ENCODE results near the gene OR7E24. TPM values are rescaled to one million over a fixed set of nuclear protein-coding genes. Genes with fewer than 3 reads are reported as not detected.
A peak's percentile ranks its signal among the peaks of the same experiment; 100 is the strongest.

OR7E24 gene
- total RNA-seq (not detected), polyA plus RNA-seq (not detected)
- long read RNA-seq, donor 1: 0 reads
- long read RNA-seq, donor 2: 0 reads
- long read RNA-seq, donor 3: 0 reads
- long read RNA-seq, donor 4: 0 reads
- long read RNA-seq, donor 5: 0 reads

DNA sequence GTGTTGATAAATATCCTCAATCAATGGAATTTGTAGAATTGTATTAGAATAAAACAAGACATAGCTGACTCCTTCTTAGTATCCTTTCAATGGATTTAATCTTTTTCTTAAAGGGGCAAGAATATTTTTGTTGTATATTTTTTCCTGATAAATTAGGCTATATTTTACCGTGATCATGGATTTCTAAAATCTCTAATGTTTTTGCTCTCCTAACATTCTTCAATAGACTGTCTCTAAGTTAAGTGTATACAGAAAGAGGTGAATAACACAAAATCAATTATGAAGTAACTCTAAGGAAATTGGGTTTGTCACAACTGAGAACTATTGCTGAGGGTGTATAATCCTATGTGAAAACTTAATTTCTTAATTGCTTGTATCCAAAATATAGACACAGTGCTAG, at the start of gene OR7E24:
Gene OR7E24 (plus strand): TSS at position 301 of the 400 bp plus-strand sequence. CDS start 114 bp downstream, outside the sequence.
- TF ChIP-seq, protein P1, sequence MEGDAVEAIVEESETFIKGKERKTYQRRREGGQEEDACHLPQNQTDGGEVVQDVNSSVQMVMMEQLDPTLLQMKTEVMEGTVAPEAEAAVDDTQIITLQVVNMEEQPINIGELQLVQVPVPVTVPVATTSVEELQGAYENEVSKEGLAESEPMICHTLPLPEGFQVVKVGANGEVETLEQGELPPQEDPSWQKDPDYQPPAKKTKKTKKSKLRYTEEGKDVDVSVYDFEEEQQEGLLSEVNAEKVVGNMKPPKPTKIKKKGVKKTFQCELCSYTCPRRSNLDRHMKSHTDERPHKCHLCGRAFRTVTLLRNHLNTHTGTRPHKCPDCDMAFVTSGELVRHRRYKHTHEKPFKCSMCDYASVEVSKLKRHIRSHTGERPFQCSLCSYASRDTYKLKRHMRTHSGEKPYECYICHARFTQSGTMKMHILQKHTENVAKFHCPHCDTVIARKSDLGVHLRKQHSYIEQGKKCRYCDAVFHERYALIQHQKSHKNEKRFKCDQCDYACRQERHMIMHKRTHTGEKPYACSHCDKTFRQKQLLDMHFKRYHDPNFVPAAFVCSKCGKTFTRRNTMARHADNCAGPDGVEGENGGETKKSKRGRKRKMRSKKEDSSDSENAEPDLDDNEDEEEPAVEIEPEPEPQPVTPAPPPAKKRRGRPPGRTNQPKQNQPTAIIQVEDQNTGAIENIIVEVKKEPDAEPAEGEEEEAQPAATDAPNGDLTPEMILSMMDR (IDR thresholded peaks at IDR 0.05; ENCODE audit: control extremely low read depth, extremely low read depth): no peak
- Histone ChIP-seq H3K9me3 (ENCODE audit: control insufficient read depth in 4 of 4, insufficient read depth in 3 of 4, low read length in 3 of 4) (peaks cover 0 to 4% (median 0%) of the 10 kb centered on the region in 4 donors), H3K9ac (ENCODE audit: insufficient read depth in 1 of 2, low read length in 2 of 2) (no peak within 1 kb of the TSS), H3K36me3 (ENCODE audit: control insufficient read depth in 4 of 4, insufficient read depth in 4 of 4, low read length in 4 of 4) (no peaks in the 10 kb centered on the region), H3K4me1 (ENCODE audit: control insufficient read depth in 5 of 5, insufficient read depth in 5 of 5, low read length in 5 of 5) (no peaks in the 10 kb centered on the region), H3K27me3 (ENCODE audit: control insufficient read depth in 3 of 3, insufficient read depth in 3 of 3, low read length in 2 of 3) (no peaks in the 10 kb centered on the region), H3K4me3 (no peak within 1 kb of the TSS), H3K27ac (ENCODE audit: low read depth in 1 of 2, low read length in 1 of 2) (no peak within 1 kb of the TSS)
- WGBS, 2 donors: 74 to 79% methylated on average over 1 of the region's 1 CpG
- ATAC-seq (ENCODE audit: insufficient read depth, low FRiP score) (no peak), DNase-seq (no peak)

DNA sequence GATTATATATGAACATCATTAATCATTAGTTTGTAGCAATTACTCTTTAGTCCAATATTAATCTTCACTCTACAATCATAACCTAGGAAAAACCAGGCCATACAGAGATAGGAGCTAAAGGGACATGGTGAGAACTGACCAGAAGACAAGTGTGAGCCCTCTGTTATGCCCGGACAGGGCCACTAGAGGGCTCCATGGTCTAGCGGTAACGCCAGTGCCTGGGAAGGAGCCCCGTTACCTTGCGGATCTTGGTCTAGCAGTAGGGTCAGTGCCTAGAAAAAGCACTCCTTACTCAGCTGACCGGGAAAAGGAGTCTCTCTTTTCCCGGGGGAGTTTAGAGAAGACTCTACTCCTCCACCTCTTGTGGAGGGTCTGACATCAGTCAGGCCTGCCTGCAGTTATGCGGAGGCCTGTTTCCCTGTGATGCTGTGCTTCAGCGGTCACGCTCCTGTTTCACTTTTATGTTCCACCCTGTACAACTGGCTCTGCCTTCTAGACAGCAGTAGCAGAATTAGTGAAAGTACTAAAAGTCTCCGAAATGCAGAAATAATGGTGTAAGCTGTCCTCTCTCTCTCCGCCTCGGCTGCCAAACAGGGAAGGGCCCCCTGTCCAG, 45.1 kb upstream of the OR7E24 start:
- ATAC-seq (ENCODE audit: insufficient read depth, low FRiP score): no peak
- peaks cover 0 to 3% (median 0%) of the 10 kb centered on the region in 3 donors for H3K27me3 ChIP-seq (ENCODE audit: control insufficient read depth in 3 of 3, insufficient read depth in 3 of 3, low read length in 2 of 3)
- H3K4me1 ChIP-seq (ENCODE audit: control insufficient read depth in 5 of 5, insufficient read depth in 5 of 5, low read length in 5 of 5): no peaks in the 10 kb centered on the region
- H3K9me3 ChIP-seq (ENCODE audit: control insufficient read depth in 4 of 4, insufficient read depth in 3 of 4, low read length in 3 of 4): peaks cover 0 to under 1% (median 0%) of the 10 kb centered on the region in 4 donors
- peak; percentile 73 to 75 (median 75) for DNase-seq
- WGBS, 2 donors: 30 to 34% methylated on average over 13 of the region's 13 CpGs
- no peak overlapping the region for H3K4me3 ChIP-seq
- no peak overlapping the region for H3K9ac ChIP-seq (ENCODE audit: insufficient read depth in 1 of 2, low read length in 2 of 2)
- TF ChIP-seq, protein P1 (IDR thresholded peaks at IDR 0.05; ENCODE audit: control extremely low read depth, extremely low read depth): peak; percentile 74
- H3K27ac ChIP-seq (ENCODE audit: low read depth in 1 of 2, low read length in 1 of 2): no peak overlapping the region
- no peaks in the 10 kb centered on the region for H3K36me3 ChIP-seq (ENCODE audit: control insufficient read depth in 4 of 4, insufficient read depth in 4 of 4, low read length in 4 of 4)

DNA sequence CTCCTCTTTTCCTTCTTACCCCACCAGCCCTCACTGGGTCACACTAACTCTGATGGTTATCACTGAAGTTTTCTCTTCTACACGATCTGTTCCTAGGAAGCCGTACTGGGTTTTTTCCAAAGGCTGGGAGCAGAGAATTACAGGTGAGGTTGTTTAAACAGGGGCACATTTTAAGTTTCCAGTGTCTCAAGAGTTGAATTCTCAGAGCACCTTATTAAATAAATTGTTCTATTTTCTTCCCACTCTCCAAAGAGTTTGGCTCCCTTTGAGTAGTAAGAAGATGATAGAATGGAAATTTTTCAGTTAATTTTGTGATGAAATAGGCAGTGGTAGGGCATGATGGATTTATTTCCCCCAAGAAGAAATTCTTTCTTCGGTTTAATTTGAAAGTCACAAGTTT, 31.2 kb upstream of the OR7E24 start, which contains the start of gene OR7D4:
Gene OR7D4 (minus strand): TSS at position 101 of the 400 bp plus-strand sequence. CDS start 4,752 bp downstream, outside the sequence.
- ATAC-seq (ENCODE audit: insufficient read depth, low FRiP score) (no peak), DNase-seq (no peak)
- no peaks in the 10 kb centered on the region for H3K36me3 ChIP-seq (ENCODE audit: control insufficient read depth in 4 of 4, insufficient read depth in 4 of 4, low read length in 4 of 4)
- no peak within 1 kb of the TSS for H3K27ac ChIP-seq (ENCODE audit: low read depth in 1 of 2, low read length in 1 of 2)
- H3K4me1 ChIP-seq (ENCODE audit: control insufficient read depth in 5 of 5, insufficient read depth in 5 of 5, low read length in 5 of 5): no peaks in the 10 kb centered on the region
- TF ChIP-seq, protein P1 (IDR thresholded peaks at IDR 0.05; ENCODE audit: control extremely low read depth, extremely low read depth): no peak
- H3K27me3 ChIP-seq (ENCODE audit: control insufficient read depth in 3 of 3, insufficient read depth in 3 of 3, low read length in 2 of 3): no peaks in the 10 kb centered on the region
- WGBS, 2 donors: 74 to 78% methylated on average over 3 of the region's 3 CpGs
- H3K9me3 ChIP-seq (ENCODE audit: control insufficient read depth in 4 of 4, insufficient read depth in 3 of 4, low read length in 3 of 4): peaks cover 0 to 3% (median 0%) of the 10 kb centered on the region in 4 donors
- no peak within 1 kb of the TSS for H3K9ac ChIP-seq (ENCODE audit: insufficient read depth in 1 of 2, low read length in 2 of 2)
- H3K4me3 ChIP-seq: no peak within 1 kb of the TSS

Data from lung (tissue), 16 donors.